ENCODE results near the gene ANGPTL3. TPM values are rescaled to one million over a fixed set of nuclear protein-coding genes. Genes with fewer than 3 reads are reported as not detected.
"Not testable (repeated sequence)": the region's sequence is repeated elsewhere in the genome, so short reads cannot be mapped to it uniquely, and the experiment has no call there.

ANGPTL3 gene, protein sequence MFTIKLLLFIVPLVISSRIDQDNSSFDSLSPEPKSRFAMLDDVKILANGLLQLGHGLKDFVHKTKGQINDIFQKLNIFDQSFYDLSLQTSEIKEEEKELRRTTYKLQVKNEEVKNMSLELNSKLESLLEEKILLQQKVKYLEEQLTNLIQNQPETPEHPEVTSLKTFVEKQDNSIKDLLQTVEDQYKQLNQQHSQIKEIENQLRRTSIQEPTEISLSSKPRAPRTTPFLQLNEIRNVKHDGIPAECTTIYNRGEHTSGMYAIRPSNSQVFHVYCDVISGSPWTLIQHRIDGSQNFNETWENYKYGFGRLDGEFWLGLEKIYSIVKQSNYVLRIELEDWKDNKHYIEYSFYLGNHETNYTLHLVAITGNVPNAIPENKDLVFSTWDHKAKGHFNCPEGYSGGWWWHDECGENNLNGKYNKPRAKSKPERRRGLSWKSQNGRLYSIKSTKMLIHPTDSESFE
- polyA plus RNA-seq (2012; ENCODE audit: insufficient read depth, insufficient read length): not detected

DNA sequence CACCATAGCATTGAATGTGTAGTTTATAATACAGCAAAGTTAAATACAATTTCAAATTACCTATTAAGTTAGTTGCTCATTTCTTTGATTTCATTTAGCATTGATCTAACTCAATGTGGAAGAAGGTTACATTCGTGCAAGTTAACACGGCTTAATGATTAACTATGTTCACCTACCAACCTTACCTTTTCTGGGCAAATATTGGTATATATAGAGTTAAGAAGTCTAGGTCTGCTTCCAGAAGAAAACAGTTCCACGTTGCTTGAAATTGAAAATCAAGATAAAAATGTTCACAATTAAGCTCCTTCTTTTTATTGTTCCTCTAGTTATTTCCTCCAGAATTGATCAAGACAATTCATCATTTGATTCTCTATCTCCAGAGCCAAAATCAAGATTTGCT is at the start of gene ANGPTL3:
TSS of gene ANGPTL3 (plus strand) at position 240 of the 400 bp plus-strand sequence. CDS start at position 287, 47 bp downstream.
- no peak for DNase-seq (ENCODE audit: low read depth, low spot score)
- no peak within 1 kb of the TSS for H3K4me3 ChIP-seq (ENCODE audit: low read length)

DNA sequence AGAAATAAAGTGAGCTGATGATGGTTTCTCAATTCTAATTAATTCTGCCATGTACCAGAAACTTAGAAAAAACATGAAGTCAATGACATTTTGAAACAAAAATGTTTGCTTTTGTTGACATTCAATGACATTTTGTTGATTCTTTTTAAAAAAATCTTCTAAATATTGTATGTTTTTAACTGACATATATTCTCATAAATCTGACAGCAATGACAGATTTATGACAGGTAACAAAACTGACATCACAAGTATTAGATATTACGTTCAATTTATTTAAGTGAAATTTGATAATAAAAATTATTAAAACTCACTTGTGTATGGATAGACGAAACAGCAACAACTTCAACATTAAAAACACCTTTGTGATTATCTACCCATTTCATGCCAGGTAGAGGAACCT is 36.0 kb upstream of the ANGPTL3 start:
- no peak overlapping the region for H3K4me3 ChIP-seq (ENCODE audit: low read length)
- DNase-seq (ENCODE audit: low read depth, low spot score): no peak

GRCh38 chr1:62567182-62567581 is 30.1 kb upstream of the ANGPTL3 start:
- H3K4me3 ChIP-seq (ENCODE audit: low read length); DNase-seq (ENCODE audit: low read depth, low spot score): not testable (repeated sequence)

- not testable (repeated sequence) for H3K4me3 ChIP-seq (ENCODE audit: low read length); DNase-seq (ENCODE audit: low read depth, low spot score)
Observed at GRCh38 chr1:62567926-62568325, 29.4 kb upstream of the ANGPTL3 start.

DNA sequence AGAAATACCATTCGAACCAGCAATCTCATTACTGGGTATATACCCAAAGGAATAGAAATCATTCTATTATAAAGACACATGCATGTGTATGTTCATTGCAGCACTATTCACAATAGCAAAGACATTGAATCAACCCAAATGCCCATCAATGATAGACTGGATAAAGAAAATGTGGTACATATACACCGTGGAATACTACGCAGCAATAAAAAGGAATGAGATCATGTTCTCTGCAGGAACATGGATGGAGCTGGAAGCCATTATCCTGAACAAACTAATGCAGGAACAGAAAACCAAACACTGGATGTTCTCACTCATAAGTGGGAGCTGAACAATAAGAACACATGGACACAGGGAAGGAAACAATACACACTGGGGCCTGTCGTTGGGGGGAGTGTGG is 25.8 kb upstream of the ANGPTL3 start:
- not testable (repeated sequence) for DNase-seq (ENCODE audit: low read depth, low spot score); H3K4me3 ChIP-seq (ENCODE audit: low read length)

DNA sequence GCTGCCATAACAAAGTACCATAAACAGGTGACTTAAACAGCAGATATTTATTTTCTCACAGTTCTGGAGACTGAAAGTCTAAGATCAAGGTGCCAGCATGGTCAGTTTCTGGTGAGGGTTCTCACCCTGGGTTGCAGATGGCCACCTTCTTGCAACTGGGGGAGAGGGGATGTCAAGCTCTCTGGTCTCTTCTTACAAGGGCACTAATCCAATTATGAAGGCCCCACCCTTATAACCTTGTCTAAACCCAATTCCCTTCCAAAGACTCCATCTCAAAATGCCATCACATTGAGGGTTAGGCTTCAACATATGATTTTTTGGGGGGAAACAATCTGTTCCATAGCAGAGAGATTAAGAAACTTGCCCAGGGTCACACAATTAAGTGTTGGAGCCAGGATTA is 24.8 kb upstream of the ANGPTL3 start:
- H3K4me3 ChIP-seq (ENCODE audit: low read length): no peak overlapping the region
- no peak for DNase-seq (ENCODE audit: low read depth, low spot score)

DNA sequence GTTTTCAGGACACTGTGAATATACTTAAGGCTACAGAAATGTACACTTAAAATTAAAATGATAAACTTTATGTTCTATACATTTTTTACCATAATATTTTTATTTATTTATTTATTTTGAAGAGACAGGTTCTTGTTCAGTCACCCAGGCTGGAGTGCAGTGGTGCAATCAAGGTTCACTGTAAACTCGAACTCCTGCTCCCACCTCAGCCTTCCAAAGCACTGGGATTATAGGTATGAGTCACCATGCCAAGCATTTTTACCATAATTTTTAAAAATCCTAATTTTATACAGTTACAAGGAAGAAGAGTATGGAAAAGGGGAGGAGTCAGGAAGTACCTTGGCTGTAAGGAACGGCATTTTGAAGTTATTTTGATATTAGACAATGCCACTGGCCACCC is 23.6 kb upstream of the ANGPTL3 start:
- no peak overlapping the region for H3K4me3 ChIP-seq (ENCODE audit: low read length)
- no peak for DNase-seq (ENCODE audit: low read depth, low spot score)

GRCh38 chr1:62585469-62586155 is 11.7 kb upstream of the ANGPTL3 start:
- H3K4me3 ChIP-seq (ENCODE audit: low read length): no peak overlapping the region
- no peak for DNase-seq (ENCODE audit: low read depth, low spot score)

GRCh38 chr1:62588000-62588399 is 9.3 kb upstream of the ANGPTL3 start:
- H3K4me3 ChIP-seq (ENCODE audit: low read length): no peak overlapping the region

DNA sequence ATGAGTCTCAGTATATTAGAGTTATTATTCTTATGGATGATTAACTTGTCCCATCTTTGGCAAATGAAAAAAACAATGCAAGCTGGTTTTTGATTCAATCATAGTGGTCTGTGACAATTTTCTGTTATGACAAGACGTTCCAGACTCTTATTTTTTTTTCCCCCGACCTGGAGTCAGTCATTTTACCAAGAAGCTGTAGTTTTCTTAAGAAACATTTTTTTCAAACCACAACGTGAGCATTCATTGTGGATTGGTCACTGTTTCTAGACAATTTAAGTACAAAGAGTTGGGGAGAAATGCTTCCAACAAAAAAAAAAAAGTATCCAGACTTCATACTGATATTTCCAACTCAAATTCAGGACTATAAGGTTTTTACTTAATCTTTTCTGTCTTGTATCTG is 8.0 kb upstream of the ANGPTL3 start:
- no peak for DNase-seq (ENCODE audit: low read depth, low spot score)
- H3K4me3 ChIP-seq (ENCODE audit: low read length): no peak overlapping the region

More at GRCh38 chr1:62588000-62588399, 9.3 kb upstream of the ANGPTL3 start:
- DNase-seq (ENCODE audit: low read depth, low spot score): no peak

GRCh38 chr1:62590255-62590969 is 6.9 kb upstream of the ANGPTL3 start:
- no peak for DNase-seq (ENCODE audit: low read depth, low spot score)
- no peak overlapping the region for H3K4me3 ChIP-seq (ENCODE audit: low read length)

- no peak for DNase-seq (ENCODE audit: low read depth, low spot score)
- H3K4me3 ChIP-seq (ENCODE audit: low read length): no peak overlapping the region
Observed at GRCh38 chr1:62590970-62591368, 6.4 kb upstream of the ANGPTL3 start.

DNA sequence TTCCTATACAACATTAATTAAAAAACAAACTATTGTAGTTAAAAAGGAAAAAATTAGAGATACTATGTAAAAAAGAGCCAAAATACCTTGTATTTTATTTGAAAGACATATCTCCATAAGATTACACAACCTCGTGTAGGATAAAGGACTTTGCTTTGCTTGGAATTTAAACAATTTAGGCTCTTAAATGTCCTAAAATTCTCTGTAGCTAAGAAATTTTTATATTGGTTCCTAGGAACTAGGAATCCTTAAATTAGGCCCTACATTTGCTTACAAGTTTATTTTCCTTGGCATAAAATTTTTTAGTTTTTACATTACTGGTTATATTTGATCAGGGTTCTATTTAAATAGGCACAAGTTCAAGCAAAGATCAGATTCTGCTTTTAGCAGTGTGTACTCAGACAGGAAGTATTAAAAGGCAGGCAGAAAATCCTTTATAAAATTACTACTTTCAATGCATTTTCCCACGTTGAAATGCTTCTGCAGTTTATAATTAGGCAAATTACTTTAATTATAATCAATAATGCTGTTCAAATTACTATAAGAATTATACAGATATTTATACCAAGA is 3.4 kb upstream of the ANGPTL3 start:
- DNase-seq (ENCODE audit: low read depth, low spot score): no peak
- no peak overlapping the region for H3K4me3 ChIP-seq (ENCODE audit: low read length)

- DNase-seq (ENCODE audit: low read depth, low spot score): no peak
Observed at GRCh38 chr1:62595647-62596046, 1.7 kb upstream of the ANGPTL3 start.

DNA sequence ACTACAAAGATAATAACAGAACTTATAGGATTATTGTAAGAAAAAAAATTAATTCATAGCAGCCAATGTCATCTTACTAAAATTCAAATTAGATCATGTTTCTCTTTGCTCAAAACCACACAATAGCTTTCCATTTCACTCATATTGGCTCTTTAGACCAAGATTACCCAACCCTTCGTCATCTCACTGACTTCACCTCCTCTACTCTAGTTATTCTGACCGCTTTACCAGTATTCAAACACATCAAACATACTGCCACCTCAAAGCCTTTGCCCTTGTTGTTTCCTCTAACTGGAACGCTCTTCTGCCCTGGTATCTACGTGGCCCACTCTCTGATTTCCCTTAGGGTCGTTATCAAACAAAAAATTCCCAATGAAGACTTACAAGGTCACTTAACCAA is 1.7 kb downstream of the ANGPTL3 start:
- no peak for DNase-seq (ENCODE audit: low read depth, low spot score)
- H3K4me3 ChIP-seq (ENCODE audit: low read length): no peak overlapping the region

More at GRCh38 chr1:62595647-62596046, 1.7 kb upstream of the ANGPTL3 start:
- H3K4me3 ChIP-seq (ENCODE audit: low read length): no peak overlapping the region

DNA sequence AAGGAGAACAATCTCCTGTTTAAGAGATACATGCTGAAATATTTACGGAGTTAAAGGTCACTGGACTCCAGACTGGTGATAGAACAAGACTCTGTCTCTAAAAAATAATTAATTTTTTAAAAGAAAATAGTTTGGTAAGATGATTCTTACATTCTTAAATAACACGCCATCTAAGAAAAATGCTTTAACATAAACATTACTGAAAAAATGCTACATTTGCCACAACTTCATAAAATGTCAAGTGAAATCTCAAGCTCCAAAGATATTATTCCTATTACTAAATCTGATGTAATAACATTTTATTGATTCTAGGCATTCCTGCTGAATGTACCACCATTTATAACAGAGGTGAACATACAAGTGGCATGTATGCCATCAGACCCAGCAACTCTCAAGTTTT is 4.1 kb downstream of the ANGPTL3 start:
- DNase-seq (ENCODE audit: low read depth, low spot score): no peak
- no peak overlapping the region for H3K4me3 ChIP-seq (ENCODE audit: low read length)

GRCh38 chr1:62608905-62609304 is 11.6 kb downstream of the ANGPTL3 start:
- H3K4me3 ChIP-seq (ENCODE audit: low read length): no peak overlapping the region
- DNase-seq (ENCODE audit: low read depth, low spot score): no peak

GRCh38 chr1:62610588-62610987 is 13.3 kb downstream of the ANGPTL3 start:
- not testable (repeated sequence) for DNase-seq (ENCODE audit: low read depth, low spot score); H3K4me3 ChIP-seq (ENCODE audit: low read length)

GRCh38 chr1:62612770-62613169 is 15.4 kb downstream of the ANGPTL3 start:
- H3K4me3 ChIP-seq (ENCODE audit: low read length): no peak overlapping the region
- DNase-seq (ENCODE audit: low read depth, low spot score): no peak
